ENCODE data around the gene SPAG9. TPM values are rescaled to one million over a fixed set of nuclear protein-coding genes. Genes with fewer than 3 reads are reported as not detected.

The SPAG9 gene
- total and polyA plus RNA-seq, 2 of the 8 experiments (the other 6 are each of a cell fraction or from before 2014, with no cell fraction given): 9.8 to 63.8 TPM

- DNase-seq (ENCODE audit: low read depth in 1 of 2, low spot score in 2 of 2) (no peak), FAIRE-seq (no peak)
- POLR2A ChIA-PET (ENCODE audit: partially characterized antibody): interaction anchor here (1.0 to 21.0 kb wide), 3 partner anchors 15 to 83 kb away, joined by 3 to 308 read pairs (median 5); partner anchors contain the start of gene TOB1
- TF ChIP-seq GABPA (IDR thresholded peaks at IDR 0.05; ENCODE audit: borderline replicate concordance, insufficient read depth, low read length) (no peak), MAFK (IDR thresholded peaks at IDR 0.05; ENCODE audit: low read depth, low read length) (no peak), RXRA (IDR thresholded peaks at IDR 0.05; ENCODE audit: insufficient read depth, low read depth, low read length) (no peak), EP300 (IDR thresholded peaks at IDR 0.05; ENCODE audit: borderline replicate concordance in 1 of 2, low read depth in 2 of 2, low read length in 2 of 2) (no peak), RAD21 (IDR thresholded peaks at IDR 0.05 in 1 of 2, conservative IDR thresholded peaks at IDR 0.05 in 1 of 2; ENCODE audit: low read depth in 2 of 2, low read length in 2 of 2) (no peak), CBX5 (IDR thresholded peaks at IDR 0.05; ENCODE audit: low read depth, low read length) (no peak), POU5F1 (IDR thresholded peaks at IDR 0.05; ENCODE audit: low read depth, low read length) (no peak), TBP (IDR thresholded peaks at IDR 0.05; ENCODE audit: low read depth, low read length) (no peak), POLR2A (IDR thresholded peaks at IDR 0.05; ENCODE audit: control extremely low read depth in 1 of 2, low read depth in 2 of 2, low read length in 2 of 2) (no peak), ATF3 (IDR thresholded peaks at IDR 0.05; ENCODE audit: insufficient read depth, low read depth, low read length) (no peak), FOSL1 (IDR thresholded peaks at IDR 0.05; ENCODE audit: insufficient read depth, low read depth, low read length) (no peak)
Measured at GRCh38 chr17:50946223-50946890, 174.3 kb downstream of the SPAG9 start.

More at GRCh38 chr17:50946223-50946890, 174.3 kb downstream of the SPAG9 start:
- peak overlapping the region; percentile 35; the same call in 1 of the 2 replicates for H4K8ac ChIP-seq (ENCODE audit: extremely low read depth, insufficient read depth, low read length)
- H2BK120ac ChIP-seq (replicated peaks; ENCODE audit: low read depth, low read length): no peak overlapping the region
- peak overlapping the region; percentile 86; the same call in 1 of the 2 replicates for H2BK20ac ChIP-seq (ENCODE audit: low read length)
- H3K4me3 ChIP-seq (ENCODE audit: extremely low read depth in 1 of 4, insufficient read depth in 2 of 4, low read depth in 3 of 4, low read length in 4 of 4): no peak overlapping the region
- no peak overlapping the region for H3K4me2 ChIP-seq (ENCODE audit: insufficient read depth in 1 of 2, low read depth in 2 of 2, low read length in 2 of 2)
- 92% methylated on average over 11 of the region's 12 CpGs; no CpG with 5 or more reads in 1 of the 2 experiments for WGBS, 2 experiments (ENCODE audit: extremely low coverage in 1 of 2, insufficient coverage in 1 of 2, insufficient read length in 1 of 2, insufficient replicate concordance in 2 of 2, low coverage in 1 of 2, low lambda C conversion rate in 2 of 2, missing lambda C conversion rate in 1 of 2)
- H3K27me3 ChIP-seq (replicated peaks in 1 of 4; ENCODE audit: control insufficient read depth in 3 of 4, extremely low read depth in 1 of 4, insufficient read depth in 3 of 4, low read length in 3 of 4): peaks cover 0 to 6% (median 1%) of the 10 kb centered on the region in 4 experiments; a peak in 2 of 7 replicates
- peaks cover 4% of the 10 kb centered on the region; the same call in 1 of the 2 replicates for H3K23me2 ChIP-seq (ENCODE audit: low read depth, low read length)
- peak overlapping the region; percentile 55; the same call in 1 of the 2 replicates for H2AK5ac ChIP-seq (ENCODE audit: low read depth, low read length)
- peak overlapping the region; percentile 94; the same call in 1 of the 2 replicates for H2BK12ac ChIP-seq (ENCODE audit: low read depth, low read length)
- H3K14ac ChIP-seq (ENCODE audit: insufficient read length): no peak overlapping the region
- H3K4me1 ChIP-seq (replicated peaks in 1 of 4; ENCODE audit: control insufficient read depth in 3 of 4, insufficient read depth in 4 of 4, low read length in 3 of 4): peaks cover 0 to 27% (median 22%) of the 10 kb centered on the region in 4 experiments; a peak in 5 of 7 replicates
- no peaks in the 10 kb centered on the region for H4K20me1 ChIP-seq (replicated peaks in 1 of 2; ENCODE audit: control insufficient read depth in 1 of 2, insufficient read depth in 2 of 2, low read length in 2 of 2)
- H2AFZ ChIP-seq (ENCODE audit: low read length): no peak overlapping the region
- H4K91ac ChIP-seq (replicated peaks; ENCODE audit: insufficient read length, low read length): peak overlapping the region; percentile 83
- no peaks in the 10 kb centered on the region for H3K79me1 ChIP-seq (ENCODE audit: low read depth, low read length)
- peak overlapping the region; percentile 91 for H3K4ac ChIP-seq (replicated peaks; ENCODE audit: insufficient read length, low read depth, low read length)
- H2BK15ac ChIP-seq (ENCODE audit: low read length): peak overlapping the region; percentile 88
- CTCF ChIA-PET (ENCODE audit: partially characterized antibody): interaction anchor here (0.9 to 21.7 kb wide), 4 partner anchors 19 to 129 kb away, joined by 3 to 735 read pairs (median 5); partner anchors contain the start of gene TOB1
- no peak overlapping the region for H3K9ac ChIP-seq (replicated peaks in 1 of 4; ENCODE audit: extremely low read depth in 1 of 4, low read depth in 3 of 4, low read length in 3 of 4)
- peak overlapping the region; percentile 71 for H2BK5ac ChIP-seq (ENCODE audit: low read depth, low read length)
- no peaks in the 10 kb centered on the region for H3K36me3 ChIP-seq (ENCODE audit: control insufficient read depth in 2 of 4, insufficient read depth in 4 of 4, low read length in 3 of 4)
- no peak overlapping the region for H3K23ac ChIP-seq (ENCODE audit: insufficient read length)
- H3K18ac ChIP-seq (ENCODE audit: extremely low read depth, low read length): no peak overlapping the region; the same call in 1 of the 2 replicates
- H3K56ac ChIP-seq (replicated peaks; ENCODE audit: insufficient read length, low read depth, low read length): no peak overlapping the region
- H4K5ac ChIP-seq (ENCODE audit: insufficient read length, low read depth, low read length): no peak overlapping the region
- no peak overlapping the region for H3K27ac ChIP-seq (ENCODE audit: low read depth, low read length)
- no peaks in the 10 kb centered on the region for H3K9me3 ChIP-seq (ENCODE audit: insufficient read depth in 2 of 2, low read depth in 1 of 2, low read length in 1 of 2)
- no peaks in the 10 kb centered on the region for H3K79me2 ChIP-seq (ENCODE audit: control insufficient read depth in 1 of 2, insufficient read depth in 2 of 2, low read length in 2 of 2)

Data from H1 (cell line).